GM12878 (cell line): ENCODE measurements around the gene IGLON5. TPM values are rescaled to one million over a fixed set of nuclear protein-coding genes. Genes with fewer than 3 reads are reported as not detected.

Source experiments
- ATAC-seq: fragments of 200-7000 bp; cut with Tn5 transposase; 3 replicates; pipeline ENCODE4 v1.9.1; 2020; ENCODE audit warnings: mild to moderate bottlenecking, moderate library complexity
- BruUV-seq: library from RNA; stranded (reverse); fragments of 400-500 nt; replicated peaks from 2 replicates; lab custom pipeline; 2021; lab: Mats Ljungman, UMichigan
- CTCF ChIA-PET: fragments of 300-600 bp; sonication (Branson Sonifier 250); formaldehyde crosslinking; extraction: SDS; loops from one replicate; lab custom pipeline; 2021; ENCODE audit warnings: inconsistent platforms; lab: Yijun Ruan, JAX
- POLR2A ChIA-PET: fragments of 350-600 bp; formaldehyde crosslinking; extraction: SDS; loops from one replicate; lab custom pipeline; 2021; ENCODE audit warnings: inconsistent platforms; lab: Charles Lee
- RAD21 ChIA-PET: fragments of 300-600 bp; sonication (Branson Sonifier 250); formaldehyde crosslinking; loops from one replicate; lab custom pipeline; 2023; ENCODE audit warnings: antibody characterized with exemption; ENCODE audit not compliant: unreplicated experiment; lab: Charles Lee
- SMC1A ChIA-PET: fragments of 300-600 bp; sonication (Branson Sonifier 250); formaldehyde crosslinking; loops from one replicate; lab custom pipeline; 2023; ENCODE audit not compliant: unreplicated experiment, uncharacterized antibody; lab: Charles Lee
- DNase-seq: peaks from one replicate; pipeline ENCODE4 v3.0.0-alpha.2; 2011; ENCODE audit warnings: low read depth, low spot score
- FAIRE-seq: peaks from 3 replicates; lab custom pipeline; 2011; peaks lifted over from hg19 to GRCh38; lab: Jason Lieb, UNC
- H2AFZ ChIP-seq: 2 replicates; pipeline ENCODE4 v1.6.0; 2011; ENCODE audit warnings: low read depth, low read length, control low read depth; ENCODE audit not compliant: control insufficient read depth
- H3K27ac ChIP-seq: 2 replicates; pipeline ENCODE4 v1.5.1; 2011; ENCODE audit warnings: control low read depth; ENCODE audit not compliant: control insufficient read depth, insufficient read depth
- H3K27me3 ChIP-seq, 2 experiments: replicated peaks in 1 of 2; 2 replicates each; pipeline versions ENCODE4 v1.6.0 to v1.6.1; 2011; ENCODE audit warnings: low read length in 1 of 2; ENCODE audit not compliant: control insufficient read depth in 2 of 2, insufficient read depth in 2 of 2
- H3K36me3 ChIP-seq, 2 experiments: 2 replicates each; pipeline ENCODE4 v1.5.1; 2011; ENCODE audit warnings: low read length in 1 of 2; ENCODE audit not compliant: control insufficient read depth in 2 of 2, insufficient read depth in 2 of 2
- H3K4me1 ChIP-seq: 2 replicates; pipeline ENCODE4 v1.6.1; 2011; ENCODE audit warnings: mild to moderate bottlenecking, low read length, moderate library complexity, mixed read lengths; ENCODE audit not compliant: control insufficient read depth, insufficient read depth
- H3K4me2 ChIP-seq: 2 replicates; pipeline ENCODE4 v1.6.0; 2011; ENCODE audit warnings: control low read depth; ENCODE audit not compliant: control insufficient read depth, insufficient read depth
- H3K4me3 ChIP-seq: fragments of 200-600 bp; sonication (generic); 2 replicates; pipeline ENCODE4 v1.5.1; 2016
- H3K79me2 ChIP-seq: 2 replicates; pipeline ENCODE4 v1.6.0; 2011; ENCODE audit warnings: low read length; ENCODE audit not compliant: control insufficient read depth, insufficient read depth
- H3K9ac ChIP-seq: 2 replicates; pipeline ENCODE4 v1.8.0; 2011; ENCODE audit warnings: low read length, control low read depth, mixed read lengths; ENCODE audit not compliant: control insufficient read depth, insufficient read depth
- H3K9me3 ChIP-seq: replicated peaks from 3 replicates; pipeline ENCODE4 v1.5.1; 2011; ENCODE audit warnings: mild to moderate bottlenecking, low read length; ENCODE audit not compliant: control insufficient read depth, insufficient read depth
- H4K20me1 ChIP-seq: 2 replicates; pipeline ENCODE4 v1.6.0; 2011; ENCODE audit not compliant: control insufficient read depth, insufficient read depth
- IKZF2 ChIP-seq, 2 experiments: fragments of 450-650 bp; IDR thresholded peaks; 2 replicates each; pipeline ENCODE4 v1.6.1; 2017; ENCODE audit warnings: mild to moderate bottlenecking in 2 of 2, moderate library complexity in 2 of 2
- NBN ChIP-seq: fragments of 450-650 bp; IDR thresholded peaks from 2 replicates; pipeline ENCODE4 v1.6.1; 2016
- TCF3 ChIP-seq: IDR thresholded peaks from 2 replicates; pipeline ENCODE4 v1.6.1; 2012; ENCODE audit warnings: low read depth, mild to moderate bottlenecking, low read length, borderline replicate concordance; ENCODE audit not compliant: insufficient read depth
- WGBS: methylation state at CpG from one replicate; pipeline ENCODE4 v1.1.6; 2016; ENCODE audit warnings: low lambda C conversion rate; ENCODE audit not compliant: insufficient replicate concordance, insufficient coverage; ENCODE audit errors: missing lambda C conversion rate; 5-methylcytosine and 5-hydroxymethylcytosine counted together
- in situ Hi-C: fragments of 300-500 bp; cut with MboI; formaldehyde crosslinking; loops from 9 replicates; pipeline ENCODE4 v1.14.3; 2018; ENCODE audit warnings: mixed read lengths
- intact Hi-C: fragments of 100-400 bp; cut with micrococcal nuclease; formaldehyde crosslinking; loops from one replicate; pipeline ENCODE4 v1.14.2; 2022; ENCODE audit not compliant: unreplicated experiment
- polyA plus RNA-seq, 11 experiments: library from polyadenylated mRNA; depleted of rRNA in 4 of 11; unstranded in 6 of 11; stranded (reverse) in 5 of 11; fragments of >200 nt; fragmentation: Nextera tagmentation in 4 of 11; fragmentation: Illumina TruSeq in 1 of 11; extraction: Ambion mirVana in 4 of 11; extraction: Trizol in 1 of 11; gene quantifications; 1 replicate in 1 of 11; 2 replicates in 10 of 11; pipeline versions ENCODE4 v1.2.1 to v1.2.3, GENCODE V29; 2011 to 2016; ENCODE audit warnings: inconsistent platforms in 2 of 11, missing spikeins in 2 of 11, low read depth in 1 of 11
- total RNA-seq, 4 experiments: library from RNA; depleted of rRNA in 3 of 4; stranded (reverse); fragments of >200 nt in 3 of 4; fragmentation: Illumina TruSeq in 1 of 4; extraction: Trizol in 1 of 4; gene quantifications; 2 replicates each; pipeline versions ENCODE4 v1.2.1 to v1.2.3, GENCODE V29; 2013 to 2021

Gene IGLON5
- total and polyA plus RNA-seq, 10 of the 15 experiments (the other 5 are each of a cell fraction or from before 2014, with no cell fraction given) = not detected

DNA sequence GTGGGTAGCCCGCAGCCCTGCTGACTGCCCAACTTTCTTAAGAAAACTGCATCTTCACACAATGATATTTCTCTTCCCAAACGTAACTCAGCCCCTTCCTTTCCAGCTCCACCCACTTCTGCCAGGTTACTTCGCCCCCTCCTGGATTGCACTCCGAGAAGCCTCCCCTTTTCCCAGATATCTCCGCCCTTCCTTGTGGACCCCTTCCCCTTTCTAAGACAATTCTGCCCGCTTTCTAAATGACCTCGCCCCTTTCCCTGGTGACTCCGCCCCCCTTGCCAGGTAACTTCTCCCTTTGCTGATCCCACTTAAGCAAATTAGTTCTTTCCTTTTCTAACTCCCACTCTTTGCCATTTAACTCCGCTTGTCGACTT, 27.9 kb downstream of the IGLON5 start:
- Histone ChIP-seq H3K27ac (peak overlapping the region; percentile 22), H3K79me2 (no peaks in the 10 kb centered on the region)
- no TSS peak for BruUV-seq
- 0 out of 2 replicates have a peak, but pooled peaks have one; percentile 60 for TF ChIP-seq NBN
- no peak for TF ChIP-seq TCF3
- peak; percentile 55; a peak in 3 of 4 replicates for TF ChIP-seq IKZF2 (IDR thresholded peaks at IDR 0.05)
- TF ChIP-seq, all 136 proteins: peak for 2
- Histone ChIP-seq H3K4me3 (peak overlapping the region; percentile 60; the same call in 1 of the 2 replicates), H2AFZ (peak overlapping the region; percentile 67), H3K4me1 (peaks cover 11% of the 10 kb centered on the region), H3K4me2 (peak overlapping the region; percentile 100), H4K20me1 (no peaks in the 10 kb centered on the region), H3K9ac (peak overlapping the region; percentile 18; the same call in 1 of the 2 replicates), H3K36me3 (no peaks in the 10 kb centered on the region), H3K27me3 (no peaks in the 10 kb centered on the region), H3K9me3 (no peaks in the 10 kb centered on the region)
- ChIA-PET CTCF (interaction anchor here (1.0 to 5.1 kb wide), 13 partner anchors 26 to 322 kb away, joined by 3 to 47 read pairs (median 6); partner anchors contain the start of genes ETFB, NKG7 and SIGLEC10), RAD21 (interaction anchor here (0.6 to 3.2 kb wide), 20 partner anchors 20 to 439 kb away, joined by 3 to 32 read pairs (median 4); partner anchors contain the start of genes ETFB and SIGLEC10), POLR2A (interaction anchor here (1.0 to 2.6 kb wide), 5 partner anchors 26 to 78 kb away, joined by 3 to 13 read pairs (median 11); partner anchors contain the start of genes ETFB and SIGLEC10), SMC1A (interaction anchor here (0.7 to 1.9 kb wide), 8 partner anchors 23 to 103 kb away, joined by 3 to 6 read pairs (median 3); partner anchors contain the start of gene SIGLEC10)
- in situ Hi-C loops (loop anchor here (5.0 kb wide), 2 partner anchors 98 to 323 kb away; no protein-coding TSS in a partner anchor), intact Hi-C loops (loop anchor here (1.0 to 10.0 kb wide), 4 partner anchors 28 to 316 kb away; partner anchors contain the start of gene ETFB)
- DNase-seq (no peak), FAIRE-seq (no peak), ATAC-seq (peak; percentile 2)
- WGBS = 2% methylated on average over 10 of the region's 10 CpGs
